ENCODE results near the gene PRKCE.

- TF ChIP-seq CTCF (conservative IDR thresholded peaks at IDR 0.05 in 1 of 2, IDR thresholded peaks at IDR 0.05 in 1 of 2; ENCODE audit: low read depth in 1 of 2, low read length in 2 of 2): no peak
- no peak for TF ChIP-seq EZH2 (IDR thresholded peaks at IDR 0.05; ENCODE audit: low read length, missing control alignments)
Measured at GRCh38 chr2:45820048-45820447, 168.6 kb downstream of the PRKCE start.

Data from fibroblast of lung (primary cell).